NOMO-1 (cell line): Measurements from ENCODE around the gene PSMA2.
A peak's percentile ranks its signal among the peaks of the same experiment; 100 is the strongest.

ENCODE experiments used
- DNase-seq, 2 experiments: peaks; one replicate each; lab custom pipeline; 2025; ENCODE audit not compliant: unreplicated experiment in 2 of 2; lab: John Stamatoyannopoulos, UW

The PSMA2 gene

GRCh38 chr7:42940985-42941847 lies 9.2 kb upstream of the PSMA2 start:
- peak in 1 of 2 experiments; percentile 33 for DNase-seq

GRCh38 chr7:42939457-42940240 lies 7.7 kb upstream of the PSMA2 start:
- no peak for DNase-seq

GRCh38 chr7:42935861-42936260 lies 3.9 kb upstream of the PSMA2 start:
- no peak for DNase-seq

- no peak for DNase-seq
Measured at GRCh38 chr7:42934291-42934690, 2.3 kb upstream of the PSMA2 start.

- no peak for DNase-seq
Measured at GRCh38 chr7:42932811-42933591, 1.0 kb upstream of the PSMA2 start.

- DNase-seq = no peak
Measured at GRCh38 chr7:42931447-42931833, 534 bp downstream of the PSMA2 start.

GRCh38 chr7:42930889-42931288 lies 1.1 kb downstream of the PSMA2 start:
- no peak for DNase-seq

- no peak for DNase-seq
Measured at GRCh38 chr7:42929449-42929848, 2.5 kb downstream of the PSMA2 start.

GRCh38 chr7:42928754-42929153 lies 3.2 kb downstream of the PSMA2 start:
- peak in 1 of 2 experiments; percentile 7 for DNase-seq

- DNase-seq = peak; percentile 46 to 87
Measured at GRCh38 chr7:42926204-42926603, 5.8 kb downstream of the PSMA2 start.

- DNase-seq = no peak
Measured at GRCh38 chr7:42925630-42926029, 6.3 kb downstream of the PSMA2 start.

- peak; percentile 31 to 72 for DNase-seq
Measured at GRCh38 chr7:42924223-42924838, 7.6 kb downstream of the PSMA2 start.

GRCh38 chr7:42922017-42922753 lies 9.8 kb downstream of the PSMA2 start:
- DNase-seq = no peak

- DNase-seq = no peak
Measured at GRCh38 chr7:42915356-42915755, 16.6 kb downstream of the PSMA2 start.

- no peak for DNase-seq
Measured at GRCh38 chr7:42914421-42915045, 17.4 kb downstream of the PSMA2 start.

- DNase-seq = no peak
Measured at GRCh38 chr7:42914009-42914408, 18.0 kb downstream of the PSMA2 start.

GRCh38 chr7:42913591-42913990 lies 18.4 kb downstream of the PSMA2 start:
- DNase-seq = no peak

GRCh38 chr7:42911454-42912447 lies 20.2 kb downstream of the PSMA2 start, which contains the start of gene C7orf25:
TSS of gene C7orf25 (minus strand) at chr7:42912070. CDS start at chr7:42910900, 1,170 bp downstream.
- peak; percentile 87 to 93 for DNase-seq
